ENCODE measurements around the gene GFRA4.

The GFRA4 gene

DNA sequence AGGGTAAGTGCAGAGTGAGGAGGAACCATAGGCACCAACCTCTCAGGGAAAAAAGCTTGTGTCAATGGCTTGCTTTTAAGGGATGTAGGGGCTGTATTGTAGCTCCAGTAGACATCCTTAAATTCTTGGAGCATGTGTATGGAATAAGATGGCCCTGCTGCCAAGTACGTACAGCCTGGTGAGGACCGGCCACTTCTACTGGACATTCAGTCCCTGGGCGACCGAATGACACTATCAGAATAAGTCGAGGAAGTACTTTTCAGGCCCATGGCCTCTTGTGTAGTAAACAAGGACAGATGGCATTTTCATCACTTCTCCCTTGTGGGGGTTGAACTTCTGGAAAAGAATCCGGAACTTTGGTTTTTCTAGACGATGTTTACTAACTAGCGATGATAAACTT is 32.8 kb downstream of the GFRA4 start:
- TF ChIP-seq, protein P1, sequence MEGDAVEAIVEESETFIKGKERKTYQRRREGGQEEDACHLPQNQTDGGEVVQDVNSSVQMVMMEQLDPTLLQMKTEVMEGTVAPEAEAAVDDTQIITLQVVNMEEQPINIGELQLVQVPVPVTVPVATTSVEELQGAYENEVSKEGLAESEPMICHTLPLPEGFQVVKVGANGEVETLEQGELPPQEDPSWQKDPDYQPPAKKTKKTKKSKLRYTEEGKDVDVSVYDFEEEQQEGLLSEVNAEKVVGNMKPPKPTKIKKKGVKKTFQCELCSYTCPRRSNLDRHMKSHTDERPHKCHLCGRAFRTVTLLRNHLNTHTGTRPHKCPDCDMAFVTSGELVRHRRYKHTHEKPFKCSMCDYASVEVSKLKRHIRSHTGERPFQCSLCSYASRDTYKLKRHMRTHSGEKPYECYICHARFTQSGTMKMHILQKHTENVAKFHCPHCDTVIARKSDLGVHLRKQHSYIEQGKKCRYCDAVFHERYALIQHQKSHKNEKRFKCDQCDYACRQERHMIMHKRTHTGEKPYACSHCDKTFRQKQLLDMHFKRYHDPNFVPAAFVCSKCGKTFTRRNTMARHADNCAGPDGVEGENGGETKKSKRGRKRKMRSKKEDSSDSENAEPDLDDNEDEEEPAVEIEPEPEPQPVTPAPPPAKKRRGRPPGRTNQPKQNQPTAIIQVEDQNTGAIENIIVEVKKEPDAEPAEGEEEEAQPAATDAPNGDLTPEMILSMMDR (IDR thresholded peaks at IDR 0.05), result no peak

GRCh38 chr20:3629893-3630292 is 33.3 kb downstream of the GFRA4 start:
- TF ChIP-seq, protein P1 (IDR thresholded peaks at IDR 0.05), result no peak

DNA sequence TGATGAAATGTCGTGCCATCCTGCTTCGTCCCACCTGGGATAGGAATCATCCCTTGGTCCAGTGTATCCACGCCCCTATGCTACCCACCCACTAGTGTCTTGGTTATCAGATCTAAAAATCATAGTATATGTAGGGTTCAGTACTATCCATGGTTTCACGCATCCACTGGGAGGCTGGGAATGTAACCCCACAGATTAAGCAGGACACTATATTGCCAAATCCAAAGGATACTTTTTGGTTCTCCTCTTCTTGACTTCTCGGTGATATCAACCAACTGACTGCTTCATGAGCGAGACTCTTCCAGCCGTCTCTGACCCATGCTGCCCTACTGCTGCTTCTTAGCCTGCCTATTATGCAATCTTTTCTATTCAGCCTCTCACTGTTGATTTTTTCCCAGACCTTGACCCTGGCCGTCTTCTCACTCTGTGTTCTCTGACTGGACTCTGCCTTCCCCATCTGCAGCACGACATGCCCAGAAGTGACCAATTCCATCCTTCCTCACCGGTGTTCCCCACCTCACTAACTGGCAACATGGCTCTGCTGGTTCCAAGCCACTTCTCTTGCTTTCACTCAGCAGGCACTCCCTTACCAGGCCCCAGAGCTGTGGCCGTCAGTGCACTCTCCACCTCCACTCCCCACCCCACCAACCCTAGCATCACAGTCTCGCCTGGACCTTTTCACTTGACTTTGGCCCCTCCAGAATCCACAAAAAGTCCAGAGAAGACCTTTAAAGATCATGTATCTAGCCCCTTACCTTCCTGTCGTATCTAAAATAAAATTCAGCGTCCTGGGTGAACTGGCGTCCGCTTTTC is 34.5 kb downstream of the GFRA4 start:
- TF ChIP-seq, protein P1 (IDR thresholded peaks at IDR 0.05), result no peak

DNA sequence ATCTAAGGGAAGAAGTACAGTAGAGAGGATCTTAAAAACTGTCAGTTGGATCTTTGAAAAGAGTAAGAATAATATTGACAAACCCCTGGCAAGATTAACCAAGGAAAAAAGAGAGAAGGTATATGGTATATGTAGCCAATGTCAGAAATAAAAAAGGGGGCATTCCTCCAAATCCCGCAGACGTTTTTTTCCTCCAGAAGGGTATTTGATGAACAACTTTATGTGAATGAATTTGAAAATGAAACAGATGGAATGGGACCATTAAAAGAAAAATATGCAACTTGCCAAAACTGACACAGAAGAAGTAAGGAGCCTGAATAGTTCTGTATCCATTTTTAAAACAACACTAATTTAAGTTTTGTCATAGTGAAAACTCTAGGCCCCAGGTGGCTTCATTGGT is 35.7 kb downstream of the GFRA4 start:
- TF ChIP-seq, protein P1 (IDR thresholded peaks at IDR 0.05), result no peak

- TF ChIP-seq, protein P1 (IDR thresholded peaks at IDR 0.05), result no peak
Measured at GRCh38 chr20:3622406-3622805, 40.8 kb downstream of the GFRA4 start.

GRCh38 chr20:3621111-3621510 is 42.1 kb downstream of the GFRA4 start:
- TF ChIP-seq, protein P1 (IDR thresholded peaks at IDR 0.05), result no peak

DNA sequence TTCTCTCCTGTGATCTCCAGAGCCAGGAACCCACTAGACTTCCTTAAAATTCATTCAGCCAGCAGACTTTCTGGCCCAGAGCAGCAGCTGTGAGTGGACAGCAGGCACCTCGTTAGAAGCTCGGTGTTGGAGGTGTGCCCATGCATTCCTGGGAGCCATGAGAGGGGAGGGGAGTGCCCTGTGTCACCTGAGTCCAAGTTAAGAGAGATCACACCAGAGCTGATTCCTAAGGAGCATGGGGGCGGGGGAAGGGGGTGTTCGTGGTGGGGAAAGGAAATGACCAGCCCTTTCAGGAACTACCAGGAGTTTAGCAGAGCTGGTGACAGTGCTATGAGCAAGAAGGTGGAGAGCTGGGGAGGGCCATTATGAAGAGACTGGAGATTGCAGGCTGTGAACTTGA is 46.9 kb downstream of the GFRA4 start:
- TF ChIP-seq, protein P1 (IDR thresholded peaks at IDR 0.05), result no peak
